LNCaP clone FGC (cell line): Measurements from ENCODE around the gene LRP10.
"Not testable (repeated sequence)": the region's sequence is repeated elsewhere in the genome, so short reads cannot be mapped to it uniquely, and the experiment has no call there.

Source experiments
- DNase-seq: peaks from one replicate; pipeline ENCODE4 v3.0.0-alpha.2; 2011; ENCODE audit warnings: low read depth
- H3K4me3 ChIP-seq: 2 replicates; pipeline ENCODE4 v1.5.1; 2011; ENCODE audit warnings: mild to moderate bottlenecking, low read depth, low read length, control low read depth
- TF ChIP-seq, protein P1 (sequence below): IDR thresholded peaks from 2 replicates; pipeline ENCODE4 v1.5.1; 2012; ENCODE audit warnings: mild to moderate bottlenecking; ENCODE audit not compliant: control insufficient read depth, insufficient read depth; ENCODE audit errors: extremely low read depth

LRP10 gene

DNA sequence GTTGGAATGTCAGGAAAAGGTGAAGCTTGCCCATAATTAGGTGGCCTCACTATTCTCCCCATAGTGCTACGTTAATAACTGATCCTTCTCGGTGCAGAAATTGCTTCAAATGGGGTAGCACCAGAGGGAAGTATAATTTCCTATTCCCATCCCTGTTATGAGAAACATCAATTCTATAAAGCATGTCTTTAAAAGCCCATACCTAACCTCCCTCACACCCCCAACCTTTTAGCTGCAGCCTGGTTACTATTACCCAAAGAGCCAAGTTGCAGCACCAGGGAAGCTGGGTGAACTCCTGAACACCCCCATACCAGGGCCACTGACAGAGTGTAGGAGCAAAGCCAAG is 32.2 kb downstream of the LRP10 start:
- TF ChIP-seq, protein P1, sequence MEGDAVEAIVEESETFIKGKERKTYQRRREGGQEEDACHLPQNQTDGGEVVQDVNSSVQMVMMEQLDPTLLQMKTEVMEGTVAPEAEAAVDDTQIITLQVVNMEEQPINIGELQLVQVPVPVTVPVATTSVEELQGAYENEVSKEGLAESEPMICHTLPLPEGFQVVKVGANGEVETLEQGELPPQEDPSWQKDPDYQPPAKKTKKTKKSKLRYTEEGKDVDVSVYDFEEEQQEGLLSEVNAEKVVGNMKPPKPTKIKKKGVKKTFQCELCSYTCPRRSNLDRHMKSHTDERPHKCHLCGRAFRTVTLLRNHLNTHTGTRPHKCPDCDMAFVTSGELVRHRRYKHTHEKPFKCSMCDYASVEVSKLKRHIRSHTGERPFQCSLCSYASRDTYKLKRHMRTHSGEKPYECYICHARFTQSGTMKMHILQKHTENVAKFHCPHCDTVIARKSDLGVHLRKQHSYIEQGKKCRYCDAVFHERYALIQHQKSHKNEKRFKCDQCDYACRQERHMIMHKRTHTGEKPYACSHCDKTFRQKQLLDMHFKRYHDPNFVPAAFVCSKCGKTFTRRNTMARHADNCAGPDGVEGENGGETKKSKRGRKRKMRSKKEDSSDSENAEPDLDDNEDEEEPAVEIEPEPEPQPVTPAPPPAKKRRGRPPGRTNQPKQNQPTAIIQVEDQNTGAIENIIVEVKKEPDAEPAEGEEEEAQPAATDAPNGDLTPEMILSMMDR = no peak
- H3K4me3 ChIP-seq = no peak overlapping the region
- DNase-seq = no peak

- no peak for DNase-seq
- TF ChIP-seq, protein P1 = no peak
- H3K4me3 ChIP-seq = no peak overlapping the region
Measured at GRCh38 chr14:22905627-22906026, 34.1 kb downstream of the LRP10 start.

DNA sequence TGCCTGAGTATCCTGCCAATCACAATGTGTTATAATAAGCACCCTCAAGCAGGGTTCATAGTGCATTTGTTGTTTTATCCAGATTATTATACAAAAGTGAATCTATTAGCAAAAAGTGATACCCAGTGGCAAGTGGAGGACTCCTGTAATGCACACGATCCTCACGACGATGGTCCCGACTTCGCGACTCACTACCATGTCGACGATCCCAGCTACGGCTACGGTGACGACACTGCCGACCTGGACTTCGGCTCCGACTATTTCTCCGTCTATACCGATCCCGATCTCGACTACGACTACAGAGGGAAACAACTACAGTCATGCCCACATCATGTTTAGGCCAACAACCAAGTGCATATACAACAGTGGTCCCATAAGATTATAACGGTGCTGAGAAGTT is 34.5 kb downstream of the LRP10 start:
- DNase-seq = no peak

GRCh38 chr14:22907429-22907828 is 35.9 kb downstream of the LRP10 start:
- TF ChIP-seq, protein P1 = no peak
- DNase-seq = no peak
- H3K4me3 ChIP-seq = no peak overlapping the region

More for the DNA sequence above, 34.5 kb downstream of the LRP10 start:
- TF ChIP-seq, protein P1 = no peak
- H3K4me3 ChIP-seq = no peak overlapping the region

- TF ChIP-seq, protein P1 = no peak
- no peak for DNase-seq
- no peak overlapping the region for H3K4me3 ChIP-seq
Measured at GRCh38 chr14:22908601-22909000, 37.1 kb downstream of the LRP10 start.

- DNase-seq = no peak
- no peak overlapping the region for H3K4me3 ChIP-seq
- TF ChIP-seq, protein P1 = no peak
Measured at GRCh38 chr14:22910916-22911315, 39.4 kb downstream of the LRP10 start.

DNA sequence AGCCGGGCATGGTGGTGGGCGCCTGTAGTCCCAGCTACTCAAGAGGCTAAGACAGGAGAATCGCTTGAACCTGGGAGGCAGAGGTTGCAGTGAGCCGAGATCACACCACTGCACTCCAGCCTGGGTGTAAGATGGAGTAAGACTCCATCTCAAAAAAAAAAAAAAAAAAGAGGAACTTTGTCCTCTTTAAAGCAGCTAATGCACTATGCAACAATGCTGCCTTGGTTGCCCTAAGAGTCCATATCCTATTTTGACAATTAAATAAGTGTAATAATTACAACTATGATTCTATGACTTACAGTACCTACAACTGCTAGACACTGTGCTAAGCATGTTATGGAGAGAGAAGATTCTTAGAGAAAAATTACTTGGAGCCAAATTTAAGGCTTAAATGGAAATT is 43.3 kb downstream of the LRP10 start:
- not testable (repeated sequence) for H3K4me3 ChIP-seq, DNase-seq
